D721Med (cell line): Measurements from ENCODE around the gene ZBTB9.

Experiments
- DNase-seq: peaks from one replicate; pipeline ENCODE4 v3.0.0; 2011; ENCODE audit warnings: low spot score; ENCODE audit not compliant: insufficient read length
- FAIRE-seq: peaks from 2 replicates; lab custom pipeline; 2011; peaks lifted over from hg19 to GRCh38; lab: Jason Lieb, UNC
- CTCF ChIP-seq: IDR thresholded peaks from 2 replicates; pipeline ENCODE4 v1.5.1; 2012; ENCODE audit warnings: mild to moderate bottlenecking, control low read depth; ENCODE audit not compliant: insufficient read depth; ENCODE audit errors: missing control alignments

ZBTB9 gene

GRCh38 chr6:33438978-33439594, 15.3 kb upstream of the ZBTB9 start:
- no peak for DNase-seq
- no peak for FAIRE-seq
- TF ChIP-seq CTCF: no peak

GRCh38 chr6:33439956-33440648, 14.3 kb upstream of the ZBTB9 start:
- TF ChIP-seq CTCF: no peak
- FAIRE-seq (no peak), DNase-seq (no peak)

- FAIRE-seq (no peak), DNase-seq (no peak)
- no peak for TF ChIP-seq CTCF
Observed at GRCh38 chr6:33440649-33441309, 13.6 kb upstream of the ZBTB9 start.

GRCh38 chr6:33441457-33441856, 12.9 kb upstream of the ZBTB9 start:
- FAIRE-seq (no peak), DNase-seq (no peak)
- TF ChIP-seq CTCF: no peak

GRCh38 chr6:33442283-33442682, 12.1 kb upstream of the ZBTB9 start:
- DNase-seq (no peak), FAIRE-seq (no peak)
- no peak for TF ChIP-seq CTCF

- DNase-seq: no peak
- FAIRE-seq: no peak
Observed at GRCh38 chr6:33443025-33443424, 11.4 kb upstream of the ZBTB9 start.

More at GRCh38 chr6:33443025-33443424, 11.4 kb upstream of the ZBTB9 start:
- no peak for TF ChIP-seq CTCF
